ENCODE data around the gene FIGNL2. TPM values are rescaled to one million over a fixed set of nuclear protein-coding genes. Genes with fewer than 3 reads are reported as not detected.

The FIGNL2 gene
- total and polyA plus RNA-seq, 2 experiments from 2014 or later: 1.1 to 5.2 TPM

GRCh38 chr12:51886021-51886710 is 37.6 kb upstream of the FIGNL2 start:
- Histone ChIP-seq H3K27me3 (ENCODE audit: insufficient read depth) (peaks cover 12% of the 10 kb centered on the region; the same call in 1 of the 2 replicates), H3K27ac (ENCODE audit: low read depth) (no peak overlapping the region), H3K4me3 (no peak overlapping the region), H3F3A (replicated peaks; ENCODE audit: low read depth) (peaks cover 3% of the 10 kb centered on the region; the same call in 1 of the 2 replicates), H4K20me1 (replicated peaks; ENCODE audit: insufficient read depth) (no peaks in the 10 kb centered on the region), H3K4me2 (0 out of 2 replicates have a peak overlapping the region, but pooled peaks have one; percentile 20), H3K79me2 (replicated peaks; ENCODE audit: insufficient read depth) (no peaks in the 10 kb centered on the region), H2AFZ (peak overlapping the region; percentile 58; the same call in 1 of the 2 replicates), H3K9me2 (ENCODE audit: insufficient read depth) (no peaks in the 10 kb centered on the region), H3K36me3 (ENCODE audit: insufficient read depth) (no peaks in the 10 kb centered on the region), H3K4me1 (ENCODE audit: insufficient read depth) (peaks cover 12% of the 10 kb centered on the region)
- ATAC-seq (no peak), DNase-seq (ENCODE audit: low spot score) (peak; percentile 46)
- Mint-ChIP-seq H3K9me3 (no peaks in the 10 kb centered on the region; the same call in 1 of the 3 replicates), H3K27me3 (ENCODE audit: insufficient read depth, low read depth, poor library complexity) (peaks cover 25% of the 10 kb centered on the region), H3K4me3 (no peak overlapping the region), H3K36me3 (ENCODE audit: low read depth) (no peaks in the 10 kb centered on the region), H3K4me1 (peaks cover 19% of the 10 kb centered on the region; the same call in 2 of the 3 replicates), H3K27ac (no peak overlapping the region)
- TF ChIP-seq NANOG (IDR thresholded peaks at IDR 0.05; ENCODE audit: borderline replicate concordance): no peak
- TF ChIP-seq EZH2phosphoT487 (IDR thresholded peaks at IDR 0.05; ENCODE audit: unreplicated experiment): no peak
- TF ChIP-seq ETS1 (IDR thresholded peaks at IDR 0.05): no peak
- TF ChIP-seq, protein P1, sequence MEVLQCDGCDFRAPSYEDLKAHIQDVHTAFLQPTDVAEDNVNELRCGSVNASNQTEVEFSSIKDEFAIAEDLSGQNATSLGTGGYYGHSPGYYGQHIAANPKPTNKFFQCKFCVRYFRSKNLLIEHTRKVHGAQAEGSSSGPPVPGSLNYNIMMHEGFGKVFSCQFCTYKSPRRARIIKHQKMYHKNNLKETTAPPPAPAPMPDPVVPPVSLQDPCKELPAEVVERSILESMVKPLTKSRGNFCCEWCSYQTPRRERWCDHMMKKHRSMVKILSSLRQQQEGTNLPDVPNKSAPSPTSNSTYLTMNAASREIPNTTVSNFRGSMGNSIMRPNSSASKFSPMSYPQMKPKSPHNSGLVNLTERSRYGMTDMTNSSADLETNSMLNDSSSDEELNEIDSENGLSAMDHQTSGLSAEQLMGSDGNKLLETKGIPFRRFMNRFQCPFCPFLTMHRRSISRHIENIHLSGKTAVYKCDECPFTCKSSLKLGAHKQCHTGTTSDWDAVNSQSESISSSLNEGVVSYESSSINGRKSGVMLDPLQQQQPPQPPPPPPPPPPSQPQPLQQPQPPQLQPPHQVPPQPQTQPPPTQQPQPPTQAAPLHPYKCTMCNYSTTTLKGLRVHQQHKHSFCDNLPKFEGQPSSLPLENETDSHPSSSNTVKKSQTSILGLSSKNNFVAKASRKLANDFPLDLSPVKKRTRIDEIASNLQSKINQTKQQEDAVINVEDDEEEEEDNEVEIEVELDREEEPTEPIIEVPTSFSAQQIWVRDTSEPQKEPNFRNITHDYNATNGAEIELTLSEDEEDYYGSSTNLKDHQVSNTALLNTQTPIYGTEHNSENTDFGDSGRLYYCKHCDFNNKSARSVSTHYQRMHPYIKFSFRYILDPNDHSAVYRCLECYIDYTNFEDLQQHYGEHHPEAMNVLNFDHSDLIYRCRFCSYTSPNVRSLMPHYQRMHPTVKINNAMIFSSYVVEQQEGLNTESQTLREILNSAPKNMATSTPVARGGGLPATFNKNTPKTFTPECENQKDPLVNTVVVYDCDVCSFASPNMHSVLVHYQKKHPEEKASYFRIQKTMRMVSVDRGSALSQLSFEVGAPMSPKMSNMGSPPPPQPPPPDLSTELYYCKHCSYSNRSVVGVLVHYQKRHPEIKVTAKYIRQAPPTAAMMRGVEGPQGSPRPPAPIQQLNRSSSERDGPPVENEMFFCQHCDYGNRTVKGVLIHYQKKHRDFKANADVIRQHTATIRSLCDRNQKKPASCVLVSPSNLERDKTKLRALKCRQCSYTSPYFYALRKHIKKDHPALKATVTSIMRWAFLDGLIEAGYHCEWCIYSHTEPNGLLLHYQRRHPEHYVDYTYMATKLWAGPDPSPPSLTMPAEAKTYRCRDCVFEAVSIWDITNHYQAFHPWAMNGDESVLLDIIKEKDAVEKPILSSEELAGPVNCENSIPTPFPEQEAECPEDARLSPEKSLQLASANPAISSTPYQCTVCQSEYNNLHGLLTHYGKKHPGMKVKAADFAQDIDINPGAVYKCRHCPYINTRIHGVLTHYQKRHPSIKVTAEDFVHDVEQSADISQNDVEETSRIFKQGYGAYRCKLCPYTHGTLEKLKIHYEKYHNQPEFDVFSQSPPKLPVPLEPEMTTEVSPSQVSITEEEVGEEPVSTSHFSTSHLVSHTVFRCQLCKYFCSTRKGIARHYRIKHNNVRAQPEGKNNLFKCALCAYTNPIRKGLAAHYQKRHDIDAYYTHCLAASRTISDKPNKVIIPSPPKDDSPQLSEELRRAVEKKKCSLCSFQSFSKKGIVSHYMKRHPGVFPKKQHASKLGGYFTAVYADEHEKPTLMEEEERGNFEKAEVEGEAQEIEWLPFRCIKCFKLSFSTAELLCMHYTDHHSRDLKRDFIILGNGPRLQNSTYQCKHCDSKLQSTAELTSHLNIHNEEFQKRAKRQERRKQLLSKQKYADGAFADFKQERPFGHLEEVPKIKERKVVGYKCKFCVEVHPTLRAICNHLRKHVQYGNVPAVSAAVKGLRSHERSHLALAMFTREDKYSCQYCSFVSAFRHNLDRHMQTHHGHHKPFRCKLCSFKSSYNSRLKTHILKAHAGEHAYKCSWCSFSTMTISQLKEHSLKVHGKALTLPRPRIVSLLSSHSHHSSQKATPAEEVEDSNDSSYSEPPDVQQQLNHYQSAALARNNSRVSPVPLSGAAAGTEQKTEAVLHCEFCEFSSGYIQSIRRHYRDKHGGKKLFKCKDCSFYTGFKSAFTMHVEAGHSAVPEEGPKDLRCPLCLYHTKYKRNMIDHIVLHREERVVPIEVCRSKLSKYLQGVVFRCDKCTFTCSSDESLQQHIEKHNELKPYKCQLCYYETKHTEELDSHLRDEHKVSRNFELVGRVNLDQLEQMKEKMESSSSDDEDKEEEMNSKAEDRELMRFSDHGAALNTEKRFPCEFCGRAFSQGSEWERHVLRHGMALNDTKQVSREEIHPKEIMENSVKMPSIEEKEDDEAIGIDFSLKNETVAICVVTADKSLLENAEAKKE (CRISPR knock-in tag; IDR thresholded peaks at IDR 0.05): no peak
- TF ChIP-seq POLR2AphosphoS5 (IDR thresholded peaks at IDR 0.05; ENCODE audit: low read depth): no peak
- no peak for TF ChIP-seq STAT1 (IDR thresholded peaks at IDR 0.05; ENCODE audit: unreplicated experiment)
- TF ChIP-seq REST (IDR thresholded peaks at IDR 0.05; ENCODE audit: unreplicated experiment): no peak
- no peak for TF ChIP-seq CREB1 (CRISPR knock-in tag; IDR thresholded peaks at IDR 0.05; ENCODE audit: low read depth)
- no peak for TF ChIP-seq EZH2 (IDR thresholded peaks at IDR 0.05; ENCODE audit: low read depth, unreplicated experiment)
- TF ChIP-seq ZNF331 (CRISPR knock-in tag; IDR thresholded peaks at IDR 0.05; ENCODE audit: low read depth): no peak
- no peak for TF ChIP-seq JUNB (IDR thresholded peaks at IDR 0.05; ENCODE audit: unreplicated experiment)
- no peak for TF ChIP-seq ZNF114 (CRISPR knock-in tag; IDR thresholded peaks at IDR 0.05)
- no peak for TF ChIP-seq CTCF (conservative IDR thresholded peaks at IDR 0.05; ENCODE audit: low read depth in 2 of 2)
